Vagina (tissue), 2 donors: ENCODE results near the gene DMKN.

Source experiments
- POLR2A ChIP-seq, 2 donors: fragments of 450-650 bp; IDR thresholded peaks; one replicate each; pipeline ENCODE4 v1.6.1; 2017; ENCODE audit warnings: antibody characterized with exemption in 2 of 2, mild to moderate bottlenecking in 2 of 2, moderate library complexity in 2 of 2
- POLR2AphosphoS5 ChIP-seq, 2 donors: sonication (generic); formaldehyde crosslinking; IDR thresholded peaks; one replicate each; pipeline ENCODE4 v1.9.0; 2017; ENCODE audit warnings: antibody characterized with exemption in 2 of 2, mild to moderate bottlenecking in 2 of 2, low read depth in 1 of 2; ENCODE audit not compliant: insufficient read depth in 1 of 2
- TF ChIP-seq, protein P1 (sequence below), 3 experiments: fragments of 450-650 bp in 2 of 3; fragments of 200-600 bp in 1 of 3; sonication (generic) in 1 of 3; IDR thresholded peaks; one replicate each; pipeline ENCODE4 v1.5.1; 2017 to 2019; ENCODE audit warnings: antibody characterized with exemption in 3 of 3, mild to moderate bottlenecking in 2 of 3, moderate library complexity in 2 of 3

DNA sequence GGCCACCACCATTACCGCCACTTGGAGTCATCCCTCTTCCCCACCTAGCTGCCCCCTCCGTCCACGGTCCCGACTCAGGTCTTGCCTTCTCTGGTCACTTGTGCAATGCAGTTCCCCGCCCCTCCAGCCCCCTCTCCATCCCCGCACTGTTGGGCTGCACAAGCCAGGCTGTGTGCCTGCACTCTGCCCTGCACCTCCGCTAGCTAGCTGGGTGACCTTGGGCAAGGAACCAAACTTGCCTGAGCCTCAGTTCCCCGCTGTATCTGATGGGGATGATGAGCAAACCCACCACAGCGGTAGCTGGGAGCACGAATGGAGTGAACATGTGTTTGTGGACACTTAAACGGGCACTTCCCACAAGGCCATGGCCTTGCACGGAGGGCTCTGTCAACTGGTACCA, 26.4 kb upstream of the DMKN start:
- TF ChIP-seq, protein P1, sequence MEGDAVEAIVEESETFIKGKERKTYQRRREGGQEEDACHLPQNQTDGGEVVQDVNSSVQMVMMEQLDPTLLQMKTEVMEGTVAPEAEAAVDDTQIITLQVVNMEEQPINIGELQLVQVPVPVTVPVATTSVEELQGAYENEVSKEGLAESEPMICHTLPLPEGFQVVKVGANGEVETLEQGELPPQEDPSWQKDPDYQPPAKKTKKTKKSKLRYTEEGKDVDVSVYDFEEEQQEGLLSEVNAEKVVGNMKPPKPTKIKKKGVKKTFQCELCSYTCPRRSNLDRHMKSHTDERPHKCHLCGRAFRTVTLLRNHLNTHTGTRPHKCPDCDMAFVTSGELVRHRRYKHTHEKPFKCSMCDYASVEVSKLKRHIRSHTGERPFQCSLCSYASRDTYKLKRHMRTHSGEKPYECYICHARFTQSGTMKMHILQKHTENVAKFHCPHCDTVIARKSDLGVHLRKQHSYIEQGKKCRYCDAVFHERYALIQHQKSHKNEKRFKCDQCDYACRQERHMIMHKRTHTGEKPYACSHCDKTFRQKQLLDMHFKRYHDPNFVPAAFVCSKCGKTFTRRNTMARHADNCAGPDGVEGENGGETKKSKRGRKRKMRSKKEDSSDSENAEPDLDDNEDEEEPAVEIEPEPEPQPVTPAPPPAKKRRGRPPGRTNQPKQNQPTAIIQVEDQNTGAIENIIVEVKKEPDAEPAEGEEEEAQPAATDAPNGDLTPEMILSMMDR (IDR thresholded peaks at IDR 0.05), result no peak
- no peak for TF ChIP-seq POLR2A (IDR thresholded peaks at IDR 0.05)
- TF ChIP-seq POLR2AphosphoS5 (IDR thresholded peaks at IDR 0.05; ENCODE audit: insufficient read depth in 1 of 2, low read depth in 1 of 2), result no peak
